SK-N-MC (cell line): ENCODE results near the gene GLRB.

Source experiments
- EZH2 ChIP-seq: fragments of 200-600 bp; sonication (generic); IDR thresholded peaks from one replicate; pipeline ENCODE4 v1.6.1; 2017; ENCODE audit warnings: antibody characterized with exemption
- POLR2AphosphoS5 ChIP-seq: IDR thresholded peaks from 2 replicates; pipeline ENCODE4 v1.6.1; 2012; ENCODE audit warnings: mild to moderate bottlenecking, low read depth, low read length, borderline replicate concordance

DNA sequence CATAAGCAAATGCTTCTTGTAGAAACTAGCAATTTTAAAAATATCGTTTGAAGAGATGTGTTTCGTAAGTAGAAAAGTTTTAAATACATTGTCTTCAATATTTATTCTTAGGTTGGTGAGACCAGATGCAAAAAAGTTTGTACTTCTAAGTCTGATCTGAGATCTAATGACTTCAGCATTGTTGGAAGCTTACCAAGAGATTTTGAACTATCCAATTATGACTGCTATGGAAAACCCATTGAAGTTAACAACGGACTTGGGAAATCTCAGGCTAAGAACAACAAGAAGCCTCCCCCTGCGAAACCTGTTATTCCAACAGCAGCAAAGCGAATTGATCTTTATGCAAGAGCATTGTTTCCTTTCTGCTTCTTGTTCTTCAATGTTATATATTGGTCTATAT lies 94.4 kb downstream of the GLRB start:
- no peak for TF ChIP-seq EZH2
- TF ChIP-seq POLR2AphosphoS5 = no peak
